Measurements from ENCODE around the gene ATP2A2. TPM values are rescaled to one million over a fixed set of nuclear protein-coding genes. Genes with fewer than 3 reads are reported as not detected.

The ATP2A2 gene
- total and polyA plus RNA-seq, 10 donors = 7.8 to 143 (median 107) TPM

GRCh38 chr12:110320550-110320949, 39.5 kb downstream of the ATP2A2 start:
- H3K36me3 ChIP-seq = peaks cover 0 to 93% (median 32%) of the 10 kb centered on the region in 6 donors
- H3K4me1 ChIP-seq = peaks cover 5 to 56% (median 22%) of the 10 kb centered on the region in 6 donors
- H3K27ac ChIP-seq = no peak overlapping the region
- intact Hi-C loops (cut with DNase I; ENCODE audit: low total_unique reads) = no loop called here
- no peaks in the 10 kb centered on the region for H3K27me3 ChIP-seq (replicated peaks in 1 of 7)
- TF ChIP-seq POLR2A (IDR thresholded peaks at IDR 0.05) = no peak
- no peak for TF ChIP-seq POLR2AphosphoS5 (IDR thresholded peaks at IDR 0.05)
- no peak for TF ChIP-seq CTCF (IDR thresholded peaks at IDR 0.05 in 8 of 11, conservative IDR thresholded peaks at IDR 0.05 in 3 of 11)
- WGBS, 5 donors = 87 to 98% (median 95%) methylated on average over 3 of the region's 3 CpGs
- no peak overlapping the region for H3K4me3 ChIP-seq
- no peaks in the 10 kb centered on the region for H3K9me3 ChIP-seq
- no peak for DNase-seq

GRCh38 chr12:110329710-110330109, 48.7 kb downstream of the ATP2A2 start:
- H3K4me3 ChIP-seq = no peak overlapping the region
- no peak for DNase-seq
- TF ChIP-seq POLR2A (IDR thresholded peaks at IDR 0.05) = no peak
- TF ChIP-seq POLR2AphosphoS5 (IDR thresholded peaks at IDR 0.05) = no peak
- no peak for TF ChIP-seq CTCF (IDR thresholded peaks at IDR 0.05 in 8 of 11, conservative IDR thresholded peaks at IDR 0.05 in 3 of 11)
- WGBS, 5 donors = 91 to 97% (median 96%) methylated on average over 4 of the region's 4 CpGs
- peaks cover 0 to 100% (median 81%) of the 10 kb centered on the region in 6 donors for H3K36me3 ChIP-seq
- intact Hi-C loops (cut with DNase I; ENCODE audit: low total_unique reads) = no loop called here
- no peaks in the 10 kb centered on the region for H3K9me3 ChIP-seq
- no peaks in the 10 kb centered on the region for H3K27me3 ChIP-seq (replicated peaks in 1 of 7)
- peaks cover 0 to 20% (median 8%) of the 10 kb centered on the region in 6 donors for H3K4me1 ChIP-seq
- H3K27ac ChIP-seq = no peak overlapping the region

DNA sequence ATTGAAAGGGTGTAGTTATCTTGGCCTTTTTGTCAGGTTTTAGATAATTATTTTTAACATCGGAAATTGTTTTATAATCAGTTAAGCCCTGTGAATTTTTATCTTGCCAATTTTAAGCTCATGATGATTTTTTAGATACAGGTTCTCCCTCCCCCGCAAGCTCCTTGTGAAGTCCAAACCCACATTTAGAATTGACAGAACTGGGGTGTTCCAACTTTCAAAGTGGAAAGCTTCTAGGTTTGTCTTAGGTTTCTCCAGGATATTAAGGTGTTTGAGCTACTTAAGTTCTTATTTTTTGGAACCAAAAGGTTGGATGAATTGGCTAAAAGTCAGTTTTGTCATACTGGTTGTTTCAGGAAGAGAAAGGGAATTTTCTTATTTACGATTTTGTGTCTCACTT, 49.1 kb downstream of the ATP2A2 start:
- intact Hi-C loops (cut with DNase I; ENCODE audit: low total_unique reads) = no loop called here
- Histone ChIP-seq H3K4me3 (no peak overlapping the region), H3K9me3 (no peaks in the 10 kb centered on the region), H3K27me3 (replicated peaks in 1 of 7) (no peaks in the 10 kb centered on the region), H3K27ac (no peak overlapping the region), H3K4me1 (peaks cover 0 to 20% (median 8%) of the 10 kb centered on the region in 6 donors), H3K36me3 (peaks cover 0 to 100% (median 82%) of the 10 kb centered on the region in 6 donors)
- WGBS, 5 donors = 80 to 91% (median 85%) methylated on average over 3 of the region's 3 CpGs
- no peak for DNase-seq
- no peak for TF ChIP-seq POLR2A (IDR thresholded peaks at IDR 0.05)
- TF ChIP-seq POLR2AphosphoS5 (IDR thresholded peaks at IDR 0.05) = no peak
- TF ChIP-seq CTCF (IDR thresholded peaks at IDR 0.05 in 8 of 11, conservative IDR thresholded peaks at IDR 0.05 in 3 of 11) = no peak

DNA sequence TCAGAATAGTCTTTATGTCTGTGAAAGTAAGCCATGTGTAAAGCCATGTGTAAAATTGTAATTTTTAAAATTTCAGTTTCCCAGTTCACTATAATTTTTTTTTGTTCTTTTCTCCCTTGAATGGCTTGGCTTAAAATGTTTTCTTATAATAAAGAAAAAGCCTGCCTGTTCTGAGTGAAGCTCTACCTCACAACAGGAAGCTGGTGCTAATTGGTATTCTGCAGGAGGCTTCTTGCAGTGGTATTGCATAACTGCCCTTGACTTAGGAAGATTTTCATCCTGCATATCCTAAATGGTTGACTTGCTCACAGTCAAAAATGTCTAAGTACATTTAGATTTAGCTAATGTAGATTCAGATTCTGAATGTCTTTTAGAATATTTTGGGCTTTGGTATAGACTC, 49.5 kb downstream of the ATP2A2 start:
- Histone ChIP-seq H3K27ac (no peak overlapping the region), H3K36me3 (peaks cover under 1 to 100% (median 83%) of the 10 kb centered on the region in 6 donors), H3K4me3 (no peak overlapping the region), H3K27me3 (replicated peaks in 1 of 7) (no peaks in the 10 kb centered on the region), H3K4me1 (peaks cover 0 to 20% (median 8%) of the 10 kb centered on the region in 6 donors), H3K9me3 (no peaks in the 10 kb centered on the region)
- no peak for DNase-seq
- TF ChIP-seq POLR2AphosphoS5 (IDR thresholded peaks at IDR 0.05) (no peak), CTCF (IDR thresholded peaks at IDR 0.05 in 8 of 11, conservative IDR thresholded peaks at IDR 0.05 in 3 of 11) (no peak), POLR2A (IDR thresholded peaks at IDR 0.05) (no peak)
- intact Hi-C loops (cut with DNase I; ENCODE audit: low total_unique reads) = no loop called here
